Measurements from ENCODE around the gene RGS6. TPM values are rescaled to one million over a fixed set of nuclear protein-coding genes. Genes with fewer than 3 reads are reported as not detected.

Gene RGS6
- total and polyA plus RNA-seq, 8 donors, result 0.12 to 4.1 (median 2.8) TPM

DNA sequence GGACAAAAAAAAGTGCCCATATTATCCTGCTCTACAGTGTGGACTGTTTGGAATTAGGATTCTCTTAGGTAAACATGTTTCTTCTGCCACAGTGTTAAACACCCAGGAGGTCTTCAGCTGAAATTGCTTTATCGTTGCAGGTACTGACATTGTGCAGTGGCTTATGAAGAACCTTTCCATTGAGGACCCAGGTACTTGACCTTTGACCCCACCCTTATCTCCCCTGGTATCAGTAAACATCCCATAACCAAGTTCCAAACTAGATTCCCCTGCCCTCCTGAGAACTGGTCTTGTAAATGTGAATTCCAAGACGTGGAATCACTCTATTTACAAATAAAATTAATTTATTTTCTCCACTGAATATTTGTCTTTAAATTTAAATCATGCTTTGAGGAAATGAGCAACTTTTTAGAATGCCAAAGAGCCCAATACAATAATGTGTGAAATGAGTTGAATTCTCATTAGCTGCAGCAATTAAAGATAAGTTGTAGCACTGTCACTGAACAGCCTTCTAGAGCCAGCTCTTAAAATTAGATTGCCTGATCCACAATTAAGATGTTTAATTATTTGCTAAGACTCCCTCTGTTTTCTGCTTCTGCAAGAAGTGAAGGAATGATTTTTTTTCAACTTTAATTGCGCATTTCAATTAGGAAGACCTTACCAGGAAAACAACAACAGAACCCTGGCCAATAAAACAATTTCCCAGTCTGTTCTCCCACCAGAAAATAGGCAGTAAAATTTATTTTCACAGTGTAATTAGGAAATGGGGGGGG lies 522.3 kb downstream of the RGS6 start:
- intact Hi-C loops (cut with DNase I), result no loop called here
- H3K4me3 ChIP-seq, result no peak overlapping the region
- H3K4me1 ChIP-seq, result peaks cover 0 to 3% of the 10 kb centered on the region in 2 donors
- no peak for DNase-seq
- peaks cover 0 to 7% of the 10 kb centered on the region in 2 donors for H3K27me3 ChIP-seq
- no peaks in the 10 kb centered on the region for H3K9me3 ChIP-seq
- ATAC-seq, result no peak
- TF ChIP-seq, protein P1, sequence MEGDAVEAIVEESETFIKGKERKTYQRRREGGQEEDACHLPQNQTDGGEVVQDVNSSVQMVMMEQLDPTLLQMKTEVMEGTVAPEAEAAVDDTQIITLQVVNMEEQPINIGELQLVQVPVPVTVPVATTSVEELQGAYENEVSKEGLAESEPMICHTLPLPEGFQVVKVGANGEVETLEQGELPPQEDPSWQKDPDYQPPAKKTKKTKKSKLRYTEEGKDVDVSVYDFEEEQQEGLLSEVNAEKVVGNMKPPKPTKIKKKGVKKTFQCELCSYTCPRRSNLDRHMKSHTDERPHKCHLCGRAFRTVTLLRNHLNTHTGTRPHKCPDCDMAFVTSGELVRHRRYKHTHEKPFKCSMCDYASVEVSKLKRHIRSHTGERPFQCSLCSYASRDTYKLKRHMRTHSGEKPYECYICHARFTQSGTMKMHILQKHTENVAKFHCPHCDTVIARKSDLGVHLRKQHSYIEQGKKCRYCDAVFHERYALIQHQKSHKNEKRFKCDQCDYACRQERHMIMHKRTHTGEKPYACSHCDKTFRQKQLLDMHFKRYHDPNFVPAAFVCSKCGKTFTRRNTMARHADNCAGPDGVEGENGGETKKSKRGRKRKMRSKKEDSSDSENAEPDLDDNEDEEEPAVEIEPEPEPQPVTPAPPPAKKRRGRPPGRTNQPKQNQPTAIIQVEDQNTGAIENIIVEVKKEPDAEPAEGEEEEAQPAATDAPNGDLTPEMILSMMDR (IDR thresholded peaks at IDR 0.05), result no peak
- H3K36me3 ChIP-seq, result no peaks in the 10 kb centered on the region
- no peak overlapping the region for H3K27ac ChIP-seq

DNA sequence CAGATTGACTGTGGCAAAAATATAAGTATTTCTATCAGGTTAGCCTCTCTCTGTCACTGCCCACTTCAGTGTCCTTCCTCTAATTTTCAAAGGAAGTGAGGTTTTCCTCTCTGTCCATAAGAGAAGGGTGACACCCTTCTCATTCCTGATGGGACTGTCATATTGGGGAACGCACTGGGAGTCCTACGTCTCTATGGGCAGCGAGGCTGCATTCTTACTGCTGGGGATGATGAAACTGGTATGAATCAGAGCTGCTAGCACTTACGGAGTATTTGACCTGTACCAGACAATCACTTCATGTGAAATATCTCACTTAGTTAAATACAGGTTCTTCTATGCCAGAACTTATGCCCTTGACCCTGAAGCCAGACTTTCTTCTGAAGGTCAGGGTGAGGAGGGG lies 525.4 kb downstream of the RGS6 start:
- H3K27me3 ChIP-seq, result no peaks in the 10 kb centered on the region
- H3K36me3 ChIP-seq, result no peaks in the 10 kb centered on the region
- DNase-seq, result no peak
- intact Hi-C loops (cut with DNase I), result no loop called here
- no peak for ATAC-seq
- H3K4me1 ChIP-seq, result no peaks in the 10 kb centered on the region
- no peaks in the 10 kb centered on the region for H3K9me3 ChIP-seq
- TF ChIP-seq, protein P1 (IDR thresholded peaks at IDR 0.05), result no peak
- H3K4me3 ChIP-seq, result no peak overlapping the region
- H3K27ac ChIP-seq, result no peak overlapping the region

DNA sequence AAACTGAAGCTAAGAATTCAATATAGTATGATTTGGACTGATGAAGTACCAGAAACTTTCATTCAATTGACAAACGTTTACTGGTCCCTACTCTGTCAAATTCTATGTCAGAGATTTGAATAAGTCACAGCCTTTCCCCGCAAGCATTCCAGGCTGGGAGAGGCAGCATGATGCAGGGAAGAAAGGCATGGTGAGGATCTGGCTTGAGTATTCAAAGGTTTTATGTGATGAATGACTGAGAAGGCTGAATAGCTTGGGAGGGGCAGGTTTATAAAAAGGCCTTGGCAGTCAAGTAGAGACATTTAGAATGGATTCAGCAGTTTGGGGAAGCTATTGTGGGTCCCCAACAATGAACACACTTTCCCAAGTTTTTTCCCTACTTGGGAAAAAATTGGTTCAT lies 529.8 kb downstream of the RGS6 start:
- TF ChIP-seq, protein P1 (IDR thresholded peaks at IDR 0.05), result no peak
- intact Hi-C loops (cut with DNase I), result no loop called here

DNA sequence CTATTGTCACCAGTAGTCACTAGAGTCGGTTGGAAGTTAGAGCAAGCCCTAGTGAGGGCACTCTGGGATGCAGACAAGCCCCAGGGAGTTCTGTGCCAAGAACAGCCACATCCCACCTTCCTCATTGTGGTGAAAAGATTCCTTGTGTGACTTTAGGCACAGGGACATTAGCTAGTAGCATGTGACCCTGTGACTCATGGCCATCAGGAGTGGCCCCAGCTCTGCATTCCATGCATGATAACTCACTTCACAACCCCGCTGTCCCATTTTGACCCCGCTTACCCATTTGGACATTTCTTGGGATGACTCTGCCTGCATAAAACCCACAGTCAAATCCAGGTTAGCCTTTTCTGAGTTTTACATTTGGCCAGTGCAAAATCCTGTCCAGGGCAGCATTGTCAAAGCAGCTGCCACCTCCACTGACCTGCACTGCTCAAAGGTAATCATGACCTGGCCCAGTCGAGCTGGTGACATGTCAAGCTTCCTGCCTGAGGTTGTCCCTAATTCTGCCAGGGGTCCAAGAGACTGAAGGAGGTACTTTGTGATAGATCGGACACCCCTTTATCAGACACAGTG lies 531.1 kb downstream of the RGS6 start:
- TF ChIP-seq, protein P1 (IDR thresholded peaks at IDR 0.05), result no peak
- no peaks in the 10 kb centered on the region for H3K27me3 ChIP-seq
- H3K4me1 ChIP-seq, result no peaks in the 10 kb centered on the region
- intact Hi-C loops (cut with DNase I), result no loop called here
- H3K9me3 ChIP-seq, result peaks cover 0 to 18% of the 10 kb centered on the region in 2 donors
- ATAC-seq, result no peak
- H3K36me3 ChIP-seq, result no peaks in the 10 kb centered on the region
- no peak overlapping the region for H3K4me3 ChIP-seq
- DNase-seq, result no peak
- no peak overlapping the region for H3K27ac ChIP-seq

More for the DNA sequence above, 529.8 kb downstream of the RGS6 start:
- DNase-seq (no peak), ATAC-seq (no peak)
- H3K27ac ChIP-seq, result no peak overlapping the region
- peaks cover 0 to 16% of the 10 kb centered on the region in 2 donors for H3K9me3 ChIP-seq
- no peaks in the 10 kb centered on the region for H3K4me1 ChIP-seq
- H3K36me3 ChIP-seq, result no peaks in the 10 kb centered on the region
- no peak overlapping the region for H3K4me3 ChIP-seq
- no peaks in the 10 kb centered on the region for H3K27me3 ChIP-seq

DNA sequence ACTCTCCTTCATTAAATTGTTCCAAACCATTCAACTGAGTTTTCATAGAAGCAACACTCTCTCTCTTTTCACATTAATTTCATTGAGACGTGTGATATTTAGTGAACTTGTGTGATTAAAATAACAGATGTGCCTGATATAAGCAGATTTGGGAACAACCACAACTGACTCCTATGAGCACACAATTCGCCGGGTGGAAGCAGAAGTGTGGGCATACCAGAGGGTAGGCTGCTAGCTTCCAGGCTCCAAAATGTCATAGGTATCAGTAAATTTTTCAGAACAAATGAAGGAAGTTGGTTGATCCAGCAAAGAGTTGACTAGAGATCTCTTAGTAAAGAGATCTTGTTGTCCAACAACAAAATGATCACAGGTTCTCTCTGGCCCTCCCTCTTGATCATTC lies 532.0 kb downstream of the RGS6 start:
- DNase-seq, result no peak
- H3K27ac ChIP-seq, result no peak overlapping the region
- H3K4me1 ChIP-seq, result no peaks in the 10 kb centered on the region
- intact Hi-C loops (cut with DNase I), result no loop called here
- ATAC-seq, result no peak
- no peaks in the 10 kb centered on the region for H3K27me3 ChIP-seq
- peaks cover 0 to 18% of the 10 kb centered on the region in 2 donors for H3K9me3 ChIP-seq
- TF ChIP-seq, protein P1 (IDR thresholded peaks at IDR 0.05), result no peak
- H3K36me3 ChIP-seq, result no peaks in the 10 kb centered on the region
- no peak overlapping the region for H3K4me3 ChIP-seq

All from left lung (tissue), 10 donors.